ENCODE measurements around the gene MYO1H. TPM values are rescaled to one million over a fixed set of nuclear protein-coding genes. Genes with fewer than 3 reads are reported as not detected.

The MYO1H gene
- total and polyA plus RNA-seq, 2 of the 8 experiments (the other 6 are each of a cell fraction or from before 2014, with no cell fraction given): 0.03 TPM; not detected in 1

DNA sequence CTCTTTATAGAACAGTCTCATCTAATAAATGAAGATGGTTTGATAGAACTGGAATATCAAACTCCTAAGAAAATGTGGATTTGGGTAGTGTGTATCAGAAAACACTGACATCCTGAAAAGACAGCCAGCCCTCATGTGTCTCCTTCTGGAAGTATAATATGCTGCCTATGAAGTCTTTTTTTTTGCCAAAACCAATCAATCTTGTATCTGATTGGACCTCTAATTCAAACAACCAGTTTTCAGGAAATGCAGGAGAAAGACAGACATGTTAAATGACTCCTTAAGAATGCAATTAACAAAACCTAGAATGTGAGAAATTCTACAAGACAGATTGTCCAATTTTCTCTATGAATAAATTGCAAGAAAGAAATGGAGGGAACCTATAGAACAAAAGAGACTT is 34.3 kb downstream of the MYO1H start:
- peaks cover 3% of the 10 kb centered on the region; the same call in 1 of the 2 replicates for H3K23me2 ChIP-seq (ENCODE audit: low read depth, low read length)
- H2BK12ac ChIP-seq (ENCODE audit: low read depth, low read length): no peak overlapping the region
- ChIA-PET CTCF (ENCODE audit: partially characterized antibody) (interaction anchor here (1.2 to 4.1 kb wide), 2 partner anchors 44 to 118 kb away, joined by 5 to 78 read pairs; no protein-coding TSS in a partner anchor), POLR2A (ENCODE audit: partially characterized antibody) (no interaction called here)
- no peak overlapping the region for H3K18ac ChIP-seq (ENCODE audit: extremely low read depth, low read length)
- no peak overlapping the region for H3K23ac ChIP-seq (ENCODE audit: insufficient read length)
- no peak overlapping the region for H4K5ac ChIP-seq (ENCODE audit: insufficient read length, low read depth, low read length)
- no peak for DNase-seq (ENCODE audit: low read depth in 1 of 2, low spot score in 2 of 2)
- no peaks in the 10 kb centered on the region for H3K79me2 ChIP-seq (ENCODE audit: control insufficient read depth in 1 of 2, insufficient read depth in 2 of 2, low read length in 2 of 2)
- no peaks in the 10 kb centered on the region for H3K79me1 ChIP-seq (ENCODE audit: low read depth, low read length)
- no peak overlapping the region for H2AK5ac ChIP-seq (ENCODE audit: low read depth, low read length)
- no peak overlapping the region for H2BK20ac ChIP-seq (ENCODE audit: low read length)
- H3K4me1 ChIP-seq (replicated peaks in 1 of 4; ENCODE audit: control insufficient read depth in 3 of 4, insufficient read depth in 4 of 4, low read length in 3 of 4): peaks cover 0 to 2% (median 0%) of the 10 kb centered on the region in 4 experiments; a peak in 2 of 7 replicates
- no peak overlapping the region for H2BK5ac ChIP-seq (ENCODE audit: low read depth, low read length)
- no peak overlapping the region for H2BK15ac ChIP-seq (ENCODE audit: low read length)
- H4K20me1 ChIP-seq (replicated peaks in 1 of 2; ENCODE audit: control insufficient read depth in 1 of 2, insufficient read depth in 2 of 2, low read length in 2 of 2): no peaks in the 10 kb centered on the region
- no peak overlapping the region for H3K4me3 ChIP-seq (ENCODE audit: extremely low read depth in 1 of 4, insufficient read depth in 2 of 4, low read depth in 3 of 4, low read length in 4 of 4)
- H2AFZ ChIP-seq (ENCODE audit: low read length): no peak overlapping the region
- no peak overlapping the region for H3K56ac ChIP-seq (replicated peaks; ENCODE audit: insufficient read length, low read depth, low read length)
- H3K4me2 ChIP-seq (ENCODE audit: insufficient read depth in 1 of 2, low read depth in 2 of 2, low read length in 2 of 2): no peak overlapping the region
- H4K91ac ChIP-seq (replicated peaks; ENCODE audit: insufficient read length, low read length): no peak overlapping the region
- no peak overlapping the region for H3K4ac ChIP-seq (replicated peaks; ENCODE audit: insufficient read length, low read depth, low read length)
- no peak overlapping the region for H2BK120ac ChIP-seq (replicated peaks; ENCODE audit: low read depth, low read length)
- no peaks in the 10 kb centered on the region for H3K36me3 ChIP-seq (ENCODE audit: control insufficient read depth in 2 of 4, insufficient read depth in 4 of 4, low read length in 3 of 4)
- H3K27me3 ChIP-seq (replicated peaks in 1 of 4; ENCODE audit: control insufficient read depth in 3 of 4, extremely low read depth in 1 of 4, insufficient read depth in 3 of 4, low read length in 3 of 4): no peaks in the 10 kb centered on the region
- H3K9me3 ChIP-seq (ENCODE audit: insufficient read depth in 2 of 2, low read depth in 1 of 2, low read length in 1 of 2): no peaks in the 10 kb centered on the region
- H3K27ac ChIP-seq (ENCODE audit: low read depth, low read length): no peak overlapping the region
- H3K14ac ChIP-seq (ENCODE audit: insufficient read length): no peak overlapping the region
- no peak overlapping the region for H4K8ac ChIP-seq (ENCODE audit: extremely low read depth, insufficient read depth, low read length)
- FAIRE-seq: no peak
- no peak overlapping the region for H3K9ac ChIP-seq (replicated peaks in 1 of 4; ENCODE audit: extremely low read depth in 1 of 4, low read depth in 3 of 4, low read length in 3 of 4)
- TF ChIP-seq TAF7 (optimal IDR thresholded peaks at IDR 0.05; ENCODE audit: borderline replicate concordance, low read depth, low read length) (no peak), KDM1A (IDR thresholded peaks at IDR 0.05; ENCODE audit: borderline replicate concordance, low read length) (no peak), CBX8 (IDR thresholded peaks at IDR 0.05; ENCODE audit: borderline replicate concordance, low read depth, low read length) (no peak), CTBP2 (IDR thresholded peaks at IDR 0.05; ENCODE audit: borderline replicate concordance, insufficient read depth, insufficient read length, low read length) (no peak), TCF12 (IDR thresholded peaks at IDR 0.05; ENCODE audit: low read depth, low read length) (no peak), RNF2 (IDR thresholded peaks at IDR 0.05; ENCODE audit: borderline replicate concordance, low read depth, low read length, missing control alignments, poor library complexity, severe bottlenecking) (no peak), BRCA1 (IDR thresholded peaks at IDR 0.05; ENCODE audit: low read depth, low read length) (no peak), POU5F1 (IDR thresholded peaks at IDR 0.05; ENCODE audit: low read depth, low read length) (no peak), TBP (IDR thresholded peaks at IDR 0.05; ENCODE audit: low read depth, low read length) (no peak), SIX5 (IDR thresholded peaks at IDR 0.05; ENCODE audit: low read depth, low read length) (no peak), ATF2 (IDR thresholded peaks at IDR 0.05; ENCODE audit: low read length) (no peak), TAF1 (IDR thresholded peaks at IDR 0.05; ENCODE audit: low read depth, low read length) (no peak), SIN3A (conservative IDR thresholded peaks at IDR 0.05 in 1 of 2, IDR thresholded peaks at IDR 0.05 in 1 of 2; ENCODE audit: low read depth in 1 of 2, low read length in 2 of 2) (no peak)
